ENCODE data around the gene SNAI3.

DNA sequence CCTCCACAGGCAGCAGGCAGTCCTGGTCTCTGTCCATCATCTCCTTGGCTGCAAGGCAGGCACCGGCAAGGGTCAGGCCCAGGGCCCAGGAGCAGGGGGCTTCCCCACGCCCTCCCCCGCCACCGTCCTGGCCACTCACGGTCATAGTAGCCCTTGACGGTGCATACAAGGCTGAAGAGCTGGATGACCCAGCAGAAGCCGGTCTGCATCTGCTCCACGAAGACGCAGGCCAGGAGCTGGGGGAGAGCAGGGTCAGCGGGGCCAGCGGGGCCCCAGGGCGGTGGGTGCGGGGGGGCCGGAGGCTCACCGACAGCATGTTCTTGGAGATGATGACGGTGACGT, 40.1 kb upstream of the SNAI3 start:
- TF ChIP-seq, protein P1, sequence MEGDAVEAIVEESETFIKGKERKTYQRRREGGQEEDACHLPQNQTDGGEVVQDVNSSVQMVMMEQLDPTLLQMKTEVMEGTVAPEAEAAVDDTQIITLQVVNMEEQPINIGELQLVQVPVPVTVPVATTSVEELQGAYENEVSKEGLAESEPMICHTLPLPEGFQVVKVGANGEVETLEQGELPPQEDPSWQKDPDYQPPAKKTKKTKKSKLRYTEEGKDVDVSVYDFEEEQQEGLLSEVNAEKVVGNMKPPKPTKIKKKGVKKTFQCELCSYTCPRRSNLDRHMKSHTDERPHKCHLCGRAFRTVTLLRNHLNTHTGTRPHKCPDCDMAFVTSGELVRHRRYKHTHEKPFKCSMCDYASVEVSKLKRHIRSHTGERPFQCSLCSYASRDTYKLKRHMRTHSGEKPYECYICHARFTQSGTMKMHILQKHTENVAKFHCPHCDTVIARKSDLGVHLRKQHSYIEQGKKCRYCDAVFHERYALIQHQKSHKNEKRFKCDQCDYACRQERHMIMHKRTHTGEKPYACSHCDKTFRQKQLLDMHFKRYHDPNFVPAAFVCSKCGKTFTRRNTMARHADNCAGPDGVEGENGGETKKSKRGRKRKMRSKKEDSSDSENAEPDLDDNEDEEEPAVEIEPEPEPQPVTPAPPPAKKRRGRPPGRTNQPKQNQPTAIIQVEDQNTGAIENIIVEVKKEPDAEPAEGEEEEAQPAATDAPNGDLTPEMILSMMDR (IDR thresholded peaks at IDR 0.05 in 4 of 5, conservative IDR thresholded peaks at IDR 0.05 in 1 of 5) = no peak
- TF ChIP-seq POLR2A (IDR thresholded peaks at IDR 0.05) = no peak

Data from gastrocnemius medialis (tissue), 4 donors.